ENCODE results near the gene CARS1.
A peak's percentile ranks its signal among the peaks of the same experiment; 100 is the strongest.

Gene CARS1

GRCh38 chr11:3003396-3004231 lies 53.6 kb downstream of the CARS1 start:
- TF ChIP-seq CTCF (IDR thresholded peaks at IDR 0.05; ENCODE audit: low read depth, low read length) = no peak
- in situ Hi-C loops (cut with HindIII; ENCODE audit: low sequenced_read_pairs) = no loop called here
- H3K4me3 ChIP-seq (ENCODE audit: low read depth, low read length) = no peak overlapping the region
- no peak for DNase-seq (ENCODE audit: low read depth, low spot score)

- TF ChIP-seq CTCF (IDR thresholded peaks at IDR 0.05; ENCODE audit: low read depth, low read length) = no peak
- H3K4me3 ChIP-seq (ENCODE audit: low read depth, low read length) = no peak overlapping the region
- no peak for DNase-seq (ENCODE audit: low read depth, low spot score)
- in situ Hi-C loops (cut with HindIII; ENCODE audit: low sequenced_read_pairs) = no loop called here
Measured at GRCh38 chr11:3002871-3003270, 54.4 kb downstream of the CARS1 start.

- H3K4me3 ChIP-seq (ENCODE audit: low read depth, low read length) = no peak overlapping the region
- no peak for TF ChIP-seq CTCF (IDR thresholded peaks at IDR 0.05; ENCODE audit: low read depth, low read length)
- in situ Hi-C loops (cut with HindIII; ENCODE audit: low sequenced_read_pairs) = no loop called here
- DNase-seq (ENCODE audit: low read depth, low spot score) = no peak
Measured at GRCh38 chr11:3002351-3002861, 54.8 kb downstream of the CARS1 start.

GRCh38 chr11:3001496-3001895 lies 55.7 kb downstream of the CARS1 start:
- in situ Hi-C loops (cut with HindIII; ENCODE audit: low sequenced_read_pairs) = no loop called here
- DNase-seq (ENCODE audit: low read depth, low spot score) = no peak
- H3K4me3 ChIP-seq (ENCODE audit: low read depth, low read length) = no peak overlapping the region
- no peak for TF ChIP-seq CTCF (IDR thresholded peaks at IDR 0.05; ENCODE audit: low read depth, low read length)

- DNase-seq (ENCODE audit: low read depth, low spot score) = peak; percentile 83
- in situ Hi-C loops (cut with HindIII; ENCODE audit: low sequenced_read_pairs) = no loop called here
- no peak for TF ChIP-seq CTCF (IDR thresholded peaks at IDR 0.05; ENCODE audit: low read depth, low read length)
- no peak overlapping the region for H3K4me3 ChIP-seq (ENCODE audit: low read depth, low read length)
Measured at GRCh38 chr11:3000032-3000961, 56.9 kb downstream of the CARS1 start.

- in situ Hi-C loops (cut with HindIII; ENCODE audit: low sequenced_read_pairs) = no loop called here
- TF ChIP-seq CTCF (IDR thresholded peaks at IDR 0.05; ENCODE audit: low read depth, low read length) = no peak
- H3K4me3 ChIP-seq (ENCODE audit: low read depth, low read length) = no peak overlapping the region
- no peak for DNase-seq (ENCODE audit: low read depth, low spot score)
Measured at GRCh38 chr11:2999464-2999998, 57.7 kb downstream of the CARS1 start.
